Trophoblast cell (in vitro differentiated cells and primary cell): Measurements from ENCODE around the gene UCK2.
A peak's percentile ranks its signal among the peaks of the same experiment; 100 is the strongest.

Experiments
- DNase-seq, 2 donors: peaks; one replicate each; pipeline ENCODE4 v3.0.0-alpha.2; 2016
- H2AFZ ChIP-seq: 2 replicates; pipeline ENCODE4 v1.6.1; 2013; ENCODE audit warnings: low read length, moderate library complexity, mild to moderate bottlenecking; ENCODE audit not compliant: insufficient read depth, poor library complexity
- H2AK5ac ChIP-seq: 2 replicates; pipeline ENCODE4 v1.6.1; 2013; ENCODE audit warnings: mild to moderate bottlenecking, low read length
- H2BK120ac ChIP-seq: 2 replicates; pipeline ENCODE4 v1.6.1; 2013; ENCODE audit warnings: low read length, mild to moderate bottlenecking, moderate library complexity; ENCODE audit not compliant: insufficient read depth, poor library complexity
- H2BK12ac ChIP-seq: 2 replicates; pipeline ENCODE4 v1.6.1; 2013; ENCODE audit warnings: mild to moderate bottlenecking, low read length, moderate library complexity
- H2BK5ac ChIP-seq: 2 replicates; pipeline ENCODE4 v1.6.1; 2013; ENCODE audit warnings: low read length, low read depth, moderate library complexity, mild to moderate bottlenecking; ENCODE audit not compliant: poor library complexity
- H3K14ac ChIP-seq: 2 replicates; pipeline ENCODE4 v1.6.1; 2013; ENCODE audit warnings: mild to moderate bottlenecking, low read length
- H3K18ac ChIP-seq: 2 replicates; pipeline ENCODE4 v1.6.1; 2013; ENCODE audit warnings: mild to moderate bottlenecking, low read length
- H3K23ac ChIP-seq: 2 replicates; pipeline ENCODE4 v1.6.1; 2013; ENCODE audit warnings: low read length
- H3K27ac ChIP-seq: 2 replicates; pipeline ENCODE4 v1.5.1; 2013; ENCODE audit warnings: low read depth, mild to moderate bottlenecking, inconsistent platforms, low read length, moderate library complexity
- H3K27me3 ChIP-seq: 2 replicates; pipeline ENCODE4 v1.6.1; 2013; ENCODE audit warnings: inconsistent platforms, mild to moderate bottlenecking, low read length, moderate library complexity; ENCODE audit not compliant: insufficient read depth
- H3K36me3 ChIP-seq, 2 experiments: 1 replicate in 1 of 2; 2 replicates in 1 of 2; pipeline ENCODE4 v1.6.1; 2013; ENCODE audit warnings: low read length in 2 of 2, mild to moderate bottlenecking in 2 of 2, moderate library complexity in 1 of 2; ENCODE audit not compliant: insufficient read depth in 2 of 2, control insufficient read depth in 1 of 2
- H3K4ac ChIP-seq: 2 replicates; pipeline ENCODE4 v1.6.1; 2013; ENCODE audit warnings: low read depth, mild to moderate bottlenecking, low read length, moderate library complexity
- H3K4me1 ChIP-seq, 2 experiments: 1 replicate in 1 of 2; 2 replicates in 1 of 2; pipeline ENCODE4 v1.6.1; 2013; ENCODE audit warnings: low read length in 2 of 2, mild to moderate bottlenecking in 2 of 2, moderate library complexity in 1 of 2; ENCODE audit not compliant: insufficient read depth in 2 of 2, control insufficient read depth in 1 of 2
- H3K4me2 ChIP-seq: 2 replicates; pipeline ENCODE4 v1.6.1; 2013; ENCODE audit warnings: inconsistent platforms, mild to moderate bottlenecking, low read length, moderate library complexity
- H3K4me3 ChIP-seq: 2 replicates; pipeline ENCODE4 v1.5.1; 2013; ENCODE audit warnings: mild to moderate bottlenecking, low read depth, low read length, inconsistent platforms
- H3K79me1 ChIP-seq: one replicate; pipeline ENCODE4 v1.6.1; 2013; ENCODE audit warnings: low read length
- H3K79me2 ChIP-seq: 2 replicates; pipeline ENCODE4 v1.6.1; 2013; ENCODE audit warnings: low read length, mild to moderate bottlenecking; ENCODE audit not compliant: control insufficient read depth, insufficient read depth, poor library complexity
- H3K9ac ChIP-seq: 2 replicates; pipeline ENCODE4 v1.6.1; 2013; ENCODE audit warnings: mild to moderate bottlenecking, low read length
- H3K9me3 ChIP-seq: 2 replicates; pipeline ENCODE4 v1.6.1; 2013; ENCODE audit warnings: low read depth, mild to moderate bottlenecking, control low read depth, inconsistent platforms, low read length; ENCODE audit not compliant: insufficient read depth
- H4K12ac ChIP-seq: 2 replicates; pipeline ENCODE4 v1.6.1; 2013; ENCODE audit warnings: low read depth, mild to moderate bottlenecking, low read length, moderate library complexity
- H4K8ac ChIP-seq: 2 replicates; pipeline ENCODE4 v1.6.1; 2013; ENCODE audit warnings: low read depth, mild to moderate bottlenecking, low read length, moderate library complexity
- H4K91ac ChIP-seq: one replicate; pipeline ENCODE4 v1.6.1; 2013; ENCODE audit warnings: low read depth, mild to moderate bottlenecking, low read length, moderate library complexity
- WGBS: extraction: QIAGEN DNeasy Blood & Tissue Kit; methylation state at CpG from one replicate; pipeline ENCODE4 v1.1.7; 2013; ENCODE audit warnings: missing lambda C conversion rate; ENCODE audit not compliant: insufficient read length, insufficient coverage; ENCODE audit errors: extremely low coverage; 5-methylcytosine and 5-hydroxymethylcytosine counted together

Gene UCK2

GRCh38 chr1:165887877-165888551 is 60.6 kb downstream of the UCK2 start:
- Histone ChIP-seq H2BK12ac (no peak overlapping the region), H3K4me2 (no peak overlapping the region), H3K9ac (no peak overlapping the region), H2AFZ (no peak overlapping the region), H4K12ac (no peak overlapping the region), H2AK5ac (no peak overlapping the region), H3K36me3 (peaks cover 3 to 6% of the 10 kb centered on the region in 2 experiments), H3K79me2 (peaks cover 9% of the 10 kb centered on the region), H3K27me3 (no peaks in the 10 kb centered on the region), H3K4me3 (no peak overlapping the region), H2BK120ac (no peak overlapping the region), H3K23ac (no peak overlapping the region), H2BK5ac (peak overlapping the region; percentile 32), H3K14ac (no peak overlapping the region), H4K91ac (peak overlapping the region; percentile 61), H3K27ac (no peak overlapping the region), H3K18ac (no peak overlapping the region), H3K4me1 (peaks cover 40 to 41% of the 10 kb centered on the region in 2 experiments), H3K9me3 (no peaks in the 10 kb centered on the region), H3K79me1 (peaks cover 21% of the 10 kb centered on the region), H4K8ac (peak overlapping the region; percentile 7), H3K4ac (peak overlapping the region; percentile 16)
- peak in 1 of 2 donors; percentile 51 for DNase-seq
- no CpG with 5 or more reads among the region's 8 CpGs for WGBS

- H3K79me2 ChIP-seq = peaks cover 9% of the 10 kb centered on the region
- H3K18ac ChIP-seq = no peak overlapping the region
- no peak overlapping the region for H3K4ac ChIP-seq
- no peak overlapping the region for H3K9ac ChIP-seq
- no peak overlapping the region for H2BK12ac ChIP-seq
- H3K27me3 ChIP-seq = no peaks in the 10 kb centered on the region
- H2AFZ ChIP-seq = no peak overlapping the region
- no peak for DNase-seq
- H3K4me2 ChIP-seq = no peak overlapping the region
- no peak overlapping the region for H2BK120ac ChIP-seq
- H4K12ac ChIP-seq = no peak overlapping the region
- H4K91ac ChIP-seq = no peak overlapping the region
- peaks cover 4 to 6% of the 10 kb centered on the region in 2 experiments for H3K36me3 ChIP-seq
- peaks cover 19% of the 10 kb centered on the region for H3K79me1 ChIP-seq
- no peak overlapping the region for H3K4me3 ChIP-seq
- H3K23ac ChIP-seq = no peak overlapping the region
- WGBS = no CpG with 5 or more reads among the region's 4 CpGs
- no peak overlapping the region for H2AK5ac ChIP-seq
- H3K9me3 ChIP-seq = no peaks in the 10 kb centered on the region
- no peak overlapping the region for H3K14ac ChIP-seq
- H4K8ac ChIP-seq = no peak overlapping the region
- H3K27ac ChIP-seq = no peak overlapping the region
- H2BK5ac ChIP-seq = peak overlapping the region; percentile 32
- H3K4me1 ChIP-seq = peaks cover 37 to 38% of the 10 kb centered on the region in 2 experiments
These were observed 61.1 kb downstream of the UCK2 start for GRCh38 chr1:165888552-165888920.

GRCh38 chr1:165890684-165891083 is 63.3 kb downstream of the UCK2 start:
- H4K12ac ChIP-seq = no peak overlapping the region
- peak overlapping the region; percentile 63 for H3K18ac ChIP-seq
- peak overlapping the region; percentile 21 for H2AK5ac ChIP-seq
- peak overlapping the region; percentile 64 for H2BK120ac ChIP-seq
- H2AFZ ChIP-seq = no peak overlapping the region
- H3K27me3 ChIP-seq = no peaks in the 10 kb centered on the region
- no CpG with 5 or more reads among the region's 1 CpG for WGBS
- H2BK12ac ChIP-seq = peak overlapping the region; percentile 79
- no peak overlapping the region for H3K23ac ChIP-seq
- H4K91ac ChIP-seq = peak overlapping the region; percentile 39
- H3K9me3 ChIP-seq = no peaks in the 10 kb centered on the region
- H2BK5ac ChIP-seq = peak overlapping the region; percentile 42
- no peak overlapping the region for H3K9ac ChIP-seq
- peaks cover 30% of the 10 kb centered on the region for H3K79me1 ChIP-seq
- peaks cover 40 to 42% of the 10 kb centered on the region in 2 experiments for H3K4me1 ChIP-seq
- peaks cover 9% of the 10 kb centered on the region for H3K79me2 ChIP-seq
- H3K14ac ChIP-seq = no peak overlapping the region
- H3K4me3 ChIP-seq = no peak overlapping the region
- H3K27ac ChIP-seq = no peak overlapping the region
- H3K36me3 ChIP-seq = peaks cover 4 to 6% of the 10 kb centered on the region in 2 experiments
- H4K8ac ChIP-seq = no peak overlapping the region
- no peak for DNase-seq
- no peak overlapping the region for H3K4me2 ChIP-seq
- H3K4ac ChIP-seq = peak overlapping the region; percentile 57

GRCh38 chr1:165891111-165891860 is 63.9 kb downstream of the UCK2 start:
- H3K4me2 ChIP-seq = no peak overlapping the region
- peak overlapping the region; percentile 72 for H2AK5ac ChIP-seq
- peaks cover 12% of the 10 kb centered on the region for H3K79me2 ChIP-seq
- H3K9me3 ChIP-seq = no peaks in the 10 kb centered on the region
- H4K8ac ChIP-seq = peak overlapping the region; percentile 48
- no peak overlapping the region for H3K4me3 ChIP-seq
- H3K79me1 ChIP-seq = peaks cover 35% of the 10 kb centered on the region
- H3K18ac ChIP-seq = peak overlapping the region; percentile 36
- peak overlapping the region; percentile 40 for H4K91ac ChIP-seq
- H3K9ac ChIP-seq = no peak overlapping the region
- WGBS = no CpG with 5 or more reads among the region's 7 CpGs
- peak overlapping the region; percentile 48 for H2BK5ac ChIP-seq
- peaks cover 4 to 6% of the 10 kb centered on the region in 2 experiments for H3K36me3 ChIP-seq
- peak overlapping the region; percentile 11 for H2AFZ ChIP-seq
- peak overlapping the region; percentile 30 for H3K4ac ChIP-seq
- DNase-seq = peak in 1 of 2 donors; percentile 43
- H4K12ac ChIP-seq = no peak overlapping the region
- H3K27ac ChIP-seq = peak overlapping the region; percentile 54
- H2BK120ac ChIP-seq = peak overlapping the region; percentile 34
- H2BK12ac ChIP-seq = peak overlapping the region; percentile 16
- H3K27me3 ChIP-seq = no peaks in the 10 kb centered on the region
- peaks cover 44 to 48% of the 10 kb centered on the region in 2 experiments for H3K4me1 ChIP-seq
- no peak overlapping the region for H3K23ac ChIP-seq
- H3K14ac ChIP-seq = peak overlapping the region; percentile 41
